WI38 (cell line): Measurements from ENCODE around the gene PLCL1.

ENCODE experiments used
- H3K4me3 ChIP-seq: 2 replicates; pipeline ENCODE4 v1.5.1; 2011; ENCODE audit warnings: low read depth, mild to moderate bottlenecking, control low read depth, low read length
- TF ChIP-seq, protein P1 (sequence below): IDR thresholded peaks from 2 replicates; pipeline ENCODE4 v1.5.1; 2012; ENCODE audit warnings: low read depth, mild to moderate bottlenecking, control low read depth, low read length

Gene PLCL1

DNA sequence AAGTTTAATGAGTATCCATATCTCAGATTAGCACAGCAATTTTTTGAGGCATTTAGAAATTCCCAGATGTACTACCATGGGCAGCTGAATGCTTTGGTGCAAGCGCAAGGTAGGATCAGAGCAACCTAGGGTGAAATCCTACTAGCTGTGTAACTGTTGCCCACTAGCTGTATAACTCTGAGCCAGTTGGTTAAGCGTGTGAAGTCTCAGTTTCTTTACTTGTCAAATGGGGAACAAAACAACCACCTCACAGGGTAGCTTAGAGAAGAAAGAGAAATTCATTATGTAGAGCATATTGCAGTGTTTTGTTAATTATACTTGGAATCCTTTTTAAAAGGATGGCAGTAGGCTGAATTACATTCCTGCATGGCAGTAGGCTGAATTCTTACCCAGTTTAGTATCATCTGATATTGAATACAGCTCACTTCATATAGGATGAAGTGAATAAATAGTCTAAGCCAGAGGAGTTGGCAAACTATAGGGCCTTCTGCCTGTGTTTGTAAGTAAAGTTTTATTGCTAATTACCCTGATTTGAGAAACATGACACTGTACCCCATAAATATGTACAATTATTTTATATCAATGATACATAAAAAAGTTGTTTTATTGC lies 180.7 kb downstream of the PLCL1 start:
- TF ChIP-seq, protein P1, sequence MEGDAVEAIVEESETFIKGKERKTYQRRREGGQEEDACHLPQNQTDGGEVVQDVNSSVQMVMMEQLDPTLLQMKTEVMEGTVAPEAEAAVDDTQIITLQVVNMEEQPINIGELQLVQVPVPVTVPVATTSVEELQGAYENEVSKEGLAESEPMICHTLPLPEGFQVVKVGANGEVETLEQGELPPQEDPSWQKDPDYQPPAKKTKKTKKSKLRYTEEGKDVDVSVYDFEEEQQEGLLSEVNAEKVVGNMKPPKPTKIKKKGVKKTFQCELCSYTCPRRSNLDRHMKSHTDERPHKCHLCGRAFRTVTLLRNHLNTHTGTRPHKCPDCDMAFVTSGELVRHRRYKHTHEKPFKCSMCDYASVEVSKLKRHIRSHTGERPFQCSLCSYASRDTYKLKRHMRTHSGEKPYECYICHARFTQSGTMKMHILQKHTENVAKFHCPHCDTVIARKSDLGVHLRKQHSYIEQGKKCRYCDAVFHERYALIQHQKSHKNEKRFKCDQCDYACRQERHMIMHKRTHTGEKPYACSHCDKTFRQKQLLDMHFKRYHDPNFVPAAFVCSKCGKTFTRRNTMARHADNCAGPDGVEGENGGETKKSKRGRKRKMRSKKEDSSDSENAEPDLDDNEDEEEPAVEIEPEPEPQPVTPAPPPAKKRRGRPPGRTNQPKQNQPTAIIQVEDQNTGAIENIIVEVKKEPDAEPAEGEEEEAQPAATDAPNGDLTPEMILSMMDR = no peak
- H3K4me3 ChIP-seq = no peak overlapping the region

DNA sequence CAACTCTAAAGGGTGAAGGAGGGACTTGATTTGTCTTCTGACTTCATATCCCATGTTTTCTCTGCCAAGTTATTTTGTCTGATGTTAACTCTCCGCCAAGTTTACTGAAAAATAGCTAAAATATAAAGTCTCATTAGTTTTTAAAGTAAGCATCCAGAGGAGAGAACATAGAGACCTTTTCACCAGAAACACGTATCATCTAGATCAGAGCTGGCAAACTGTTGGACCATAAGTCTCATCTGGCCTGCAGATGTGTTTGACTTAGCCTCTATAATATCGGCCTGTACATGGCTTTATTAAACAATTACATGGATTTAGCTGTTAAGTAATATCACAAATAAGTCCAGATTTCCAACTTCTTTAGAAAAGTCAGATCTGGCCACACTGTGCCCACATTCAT lies 182.6 kb downstream of the PLCL1 start:
- TF ChIP-seq, protein P1 = no peak
- no peak overlapping the region for H3K4me3 ChIP-seq

DNA sequence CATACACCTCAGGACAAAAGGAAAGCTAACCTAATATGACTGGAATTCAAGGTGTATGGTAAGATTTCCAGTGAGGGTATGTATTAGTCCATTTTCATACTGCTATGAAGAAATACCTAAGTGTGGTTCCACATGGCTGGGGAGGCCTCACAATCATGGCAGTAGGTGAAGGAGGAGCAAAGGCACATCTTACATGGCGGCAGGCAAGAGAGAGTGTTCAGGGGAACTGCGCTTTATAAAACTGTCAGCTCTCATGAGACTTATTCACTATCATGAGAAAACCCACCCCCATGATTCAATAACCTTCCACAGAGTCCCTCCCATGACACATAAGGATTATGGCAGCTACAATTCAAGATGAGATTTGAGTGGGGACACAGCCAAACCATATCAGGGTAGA lies 186.0 kb downstream of the PLCL1 start:
- TF ChIP-seq, protein P1 = no peak
- no peak overlapping the region for H3K4me3 ChIP-seq

DNA sequence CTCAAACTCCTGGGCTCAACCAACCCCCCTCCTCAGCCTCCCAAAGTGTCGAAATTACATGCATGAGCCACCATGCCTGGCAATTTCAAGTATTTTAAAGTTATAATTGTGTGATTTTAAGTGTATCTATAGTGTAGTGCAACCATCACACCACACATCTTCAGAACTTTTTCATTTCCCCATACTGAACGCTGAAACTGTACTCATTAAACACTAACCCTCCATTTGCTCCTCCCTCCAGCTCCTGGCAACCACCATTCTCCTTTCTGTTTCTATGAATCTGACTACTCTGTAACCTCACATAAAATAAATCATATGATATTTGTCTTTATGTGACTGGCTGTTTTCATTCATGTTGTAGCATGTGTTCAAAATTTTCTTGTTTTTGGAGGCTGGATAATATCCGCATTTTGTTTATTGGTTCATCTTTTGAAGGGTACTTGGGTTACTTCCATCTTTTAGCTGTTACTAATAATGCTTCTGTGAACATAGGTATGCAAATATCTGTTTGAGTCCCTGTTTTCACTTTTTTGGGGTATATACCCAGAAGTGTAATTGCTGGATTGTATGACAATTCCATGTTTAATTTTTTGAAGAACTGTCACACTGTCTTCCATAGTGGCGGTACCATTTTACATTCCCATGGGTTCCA lies 188.2 kb downstream of the PLCL1 start:
- TF ChIP-seq, protein P1 = no peak
- no peak overlapping the region for H3K4me3 ChIP-seq

DNA sequence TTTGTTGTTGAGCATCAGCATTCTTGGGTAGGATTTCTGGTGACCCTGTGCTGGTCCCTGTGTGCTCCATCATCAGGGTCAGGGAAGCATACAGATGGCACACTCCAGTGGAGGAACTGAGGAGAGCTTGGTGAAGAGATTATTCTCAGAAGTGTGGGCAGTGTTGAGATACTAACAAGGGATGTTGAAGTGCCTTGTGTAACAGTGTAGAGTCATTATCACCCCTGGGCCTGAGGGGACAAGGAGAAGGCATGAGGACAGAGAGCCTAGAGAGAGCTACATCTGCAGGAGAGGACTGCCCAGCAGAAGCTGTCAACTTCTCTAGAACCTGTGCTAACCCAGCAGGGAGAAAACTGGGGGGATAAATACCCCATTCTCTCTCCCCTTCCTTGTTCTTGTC lies 189.0 kb downstream of the PLCL1 start:
- no peak overlapping the region for H3K4me3 ChIP-seq
- TF ChIP-seq, protein P1 = no peak

DNA sequence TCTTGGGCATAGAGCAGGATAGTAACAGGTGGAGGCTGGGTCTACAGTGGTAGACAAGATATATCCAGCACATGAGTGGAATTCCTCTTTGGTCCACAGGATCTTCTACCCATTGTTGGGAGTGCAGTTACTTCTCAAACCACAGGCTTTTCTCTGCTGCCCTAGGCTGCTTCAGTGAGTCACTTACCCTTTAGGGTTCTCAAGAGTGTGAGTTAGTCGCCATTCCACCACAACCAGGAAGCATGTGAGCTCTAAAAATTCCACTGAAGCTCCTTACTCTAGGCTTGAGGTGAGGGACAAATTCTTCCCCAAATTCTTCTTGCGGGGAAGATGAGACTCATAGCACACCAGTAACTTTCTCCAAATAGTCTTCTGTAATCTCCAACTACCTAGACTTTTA lies 189.4 kb downstream of the PLCL1 start:
- no peak overlapping the region for H3K4me3 ChIP-seq
- TF ChIP-seq, protein P1 = no peak

DNA sequence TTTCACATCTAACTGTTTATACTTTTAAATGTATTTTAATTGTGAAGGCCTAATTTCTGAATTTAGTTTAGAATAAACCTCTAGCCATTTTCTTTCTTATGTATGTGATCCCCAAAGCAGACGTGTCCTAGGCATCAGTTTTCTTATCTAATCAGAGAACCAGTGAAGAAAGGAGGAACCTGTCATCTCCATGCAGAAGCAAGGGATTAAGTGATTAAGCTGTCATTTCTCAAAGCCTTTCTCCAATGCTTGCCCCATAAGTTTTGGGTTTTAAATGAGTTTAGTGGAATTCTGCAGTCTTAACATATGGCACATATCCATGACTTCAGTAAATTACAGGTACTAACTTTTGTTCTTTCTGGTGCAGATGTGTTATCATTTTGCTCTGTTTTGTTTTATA lies 190.4 kb downstream of the PLCL1 start:
- no peak overlapping the region for H3K4me3 ChIP-seq
- TF ChIP-seq, protein P1 = no peak
